ENCODE data around the gene NLRP2B.
"Not testable (repeated sequence)": the region's sequence is repeated elsewhere in the genome, so short reads cannot be mapped to it uniquely, and the experiment has no call there.

NLRP2B gene

DNA sequence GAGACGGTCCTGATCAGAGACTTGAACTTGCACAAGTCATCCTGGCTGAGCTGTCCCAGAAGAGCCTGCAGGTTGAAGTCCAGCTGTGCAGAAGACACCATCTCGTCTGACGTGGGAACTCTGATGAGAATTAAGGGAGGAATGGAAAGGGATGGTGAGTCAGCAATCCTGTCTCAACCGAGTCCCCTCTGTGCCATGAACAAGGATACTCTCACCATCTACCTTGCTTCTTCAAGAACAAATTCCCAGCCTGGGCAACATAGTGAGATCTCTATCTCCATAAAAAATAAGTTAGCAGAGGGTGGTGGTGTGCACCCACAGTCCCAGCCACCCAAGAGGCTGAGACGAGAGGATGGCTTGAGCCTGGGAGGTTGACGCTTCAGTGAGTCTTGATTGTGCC, at the start of gene NLRP2B:
TSS of gene NLRP2B (minus strand) at position 101 of the 400 bp plus-strand sequence.
- in situ Hi-C loops (cut with HindIII; ENCODE audit: low sequenced_read_pairs) = no loop called here
- TF ChIP-seq, protein P1, sequence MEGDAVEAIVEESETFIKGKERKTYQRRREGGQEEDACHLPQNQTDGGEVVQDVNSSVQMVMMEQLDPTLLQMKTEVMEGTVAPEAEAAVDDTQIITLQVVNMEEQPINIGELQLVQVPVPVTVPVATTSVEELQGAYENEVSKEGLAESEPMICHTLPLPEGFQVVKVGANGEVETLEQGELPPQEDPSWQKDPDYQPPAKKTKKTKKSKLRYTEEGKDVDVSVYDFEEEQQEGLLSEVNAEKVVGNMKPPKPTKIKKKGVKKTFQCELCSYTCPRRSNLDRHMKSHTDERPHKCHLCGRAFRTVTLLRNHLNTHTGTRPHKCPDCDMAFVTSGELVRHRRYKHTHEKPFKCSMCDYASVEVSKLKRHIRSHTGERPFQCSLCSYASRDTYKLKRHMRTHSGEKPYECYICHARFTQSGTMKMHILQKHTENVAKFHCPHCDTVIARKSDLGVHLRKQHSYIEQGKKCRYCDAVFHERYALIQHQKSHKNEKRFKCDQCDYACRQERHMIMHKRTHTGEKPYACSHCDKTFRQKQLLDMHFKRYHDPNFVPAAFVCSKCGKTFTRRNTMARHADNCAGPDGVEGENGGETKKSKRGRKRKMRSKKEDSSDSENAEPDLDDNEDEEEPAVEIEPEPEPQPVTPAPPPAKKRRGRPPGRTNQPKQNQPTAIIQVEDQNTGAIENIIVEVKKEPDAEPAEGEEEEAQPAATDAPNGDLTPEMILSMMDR (IDR thresholded peaks at IDR 0.05; ENCODE audit: low read depth, low read length, missing control alignments) = no peak
- DNase-seq (ENCODE audit: low read depth) = no peak
- no peak within 1 kb of the TSS for H3K4me3 ChIP-seq (ENCODE audit: low read depth, low read length)

DNA sequence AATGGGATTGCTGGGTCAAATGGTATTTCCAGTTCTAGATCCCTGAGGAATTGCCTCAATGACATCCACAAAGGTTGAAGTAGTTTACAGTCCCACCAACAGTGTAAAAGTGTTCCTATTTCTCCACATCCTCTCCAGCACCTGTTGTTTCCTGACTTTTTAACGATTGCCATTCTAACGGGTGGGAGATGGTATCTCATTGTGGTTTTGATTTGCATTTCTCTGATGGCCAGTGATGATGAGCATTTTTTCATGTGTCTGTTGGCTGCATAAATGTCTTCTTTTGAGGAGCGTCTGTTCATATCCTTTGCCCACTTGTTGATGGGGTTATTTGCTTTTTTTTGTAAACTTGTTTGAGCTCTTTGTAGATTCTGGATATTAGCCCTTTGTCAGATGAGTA, 45.9 kb upstream of the NLRP2B start:
- H3K4me3 ChIP-seq (ENCODE audit: low read depth, low read length); DNase-seq (ENCODE audit: low read depth); in situ Hi-C loops (cut with HindIII; ENCODE audit: low sequenced_read_pairs): not testable (repeated sequence)

DNA sequence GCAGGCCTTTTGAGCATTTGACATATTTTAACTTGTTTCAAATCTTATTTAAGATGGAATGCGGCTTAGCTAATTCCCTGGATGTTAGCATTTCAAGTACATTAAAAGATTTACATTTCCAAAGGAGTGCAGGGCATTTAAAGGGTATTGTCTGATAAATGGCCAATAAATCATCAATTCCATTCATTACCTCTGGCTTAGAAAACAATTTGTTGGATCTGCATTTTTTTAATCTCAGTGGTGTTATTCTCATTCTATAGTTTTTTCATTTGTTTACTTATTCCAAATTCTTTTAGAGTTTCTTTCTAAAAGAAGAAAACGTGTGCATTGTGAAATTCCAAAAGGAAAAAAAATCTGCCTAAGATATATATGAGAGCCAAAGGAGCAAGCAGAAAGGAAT, 1.3 kb upstream of the NLRP2B start:
- TF ChIP-seq, protein P1 (IDR thresholded peaks at IDR 0.05; ENCODE audit: low read depth, low read length, missing control alignments) = no peak
- DNase-seq (ENCODE audit: low read depth) = no peak
- no peak overlapping the region for H3K4me3 ChIP-seq (ENCODE audit: low read depth, low read length)
- in situ Hi-C loops (cut with HindIII; ENCODE audit: low sequenced_read_pairs) = no loop called here

DNA sequence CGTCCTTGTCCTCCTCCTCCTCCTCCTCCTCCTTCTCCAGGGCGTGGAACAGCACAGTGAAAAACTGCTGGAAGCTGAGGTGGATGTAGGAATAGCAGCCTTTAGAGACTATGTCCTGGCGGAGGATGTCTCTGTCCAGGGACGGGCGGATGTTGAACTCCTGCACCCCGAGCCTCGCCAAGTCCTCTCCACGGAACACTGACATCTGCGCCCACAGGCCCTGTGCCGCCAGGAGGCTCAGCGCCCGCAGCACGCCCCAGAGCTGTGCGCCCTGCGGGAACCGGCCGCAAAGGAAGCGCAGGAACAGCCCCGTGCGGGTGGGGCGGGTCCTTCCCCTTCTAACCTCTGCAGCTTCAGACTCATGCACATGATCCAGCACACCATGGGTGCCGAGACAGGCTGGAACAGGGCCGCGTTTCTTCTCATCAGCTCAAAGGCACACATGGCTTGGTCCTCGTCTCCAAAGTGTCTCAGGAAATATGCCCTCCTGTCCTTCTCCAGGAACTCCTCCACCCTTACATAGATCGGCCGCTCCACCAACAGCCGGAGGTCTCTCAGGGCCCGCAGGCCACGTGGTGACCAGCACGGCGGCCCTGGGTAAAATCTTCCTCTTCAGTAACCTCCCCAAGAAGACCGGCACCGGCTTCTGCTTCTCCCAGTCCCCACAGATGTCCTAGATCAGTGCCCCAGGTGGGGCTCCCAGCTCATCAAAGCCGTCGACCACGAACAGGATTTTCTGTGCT, 1.2 kb downstream of the NLRP2B start:
- in situ Hi-C loops (cut with HindIII; ENCODE audit: low sequenced_read_pairs) = no loop called here
- no peak overlapping the region for H3K4me3 ChIP-seq (ENCODE audit: low read depth, low read length)
- DNase-seq (ENCODE audit: low read depth) = no peak
- TF ChIP-seq, protein P1 (IDR thresholded peaks at IDR 0.05; ENCODE audit: low read depth, low read length, missing control alignments) = no peak

DNA sequence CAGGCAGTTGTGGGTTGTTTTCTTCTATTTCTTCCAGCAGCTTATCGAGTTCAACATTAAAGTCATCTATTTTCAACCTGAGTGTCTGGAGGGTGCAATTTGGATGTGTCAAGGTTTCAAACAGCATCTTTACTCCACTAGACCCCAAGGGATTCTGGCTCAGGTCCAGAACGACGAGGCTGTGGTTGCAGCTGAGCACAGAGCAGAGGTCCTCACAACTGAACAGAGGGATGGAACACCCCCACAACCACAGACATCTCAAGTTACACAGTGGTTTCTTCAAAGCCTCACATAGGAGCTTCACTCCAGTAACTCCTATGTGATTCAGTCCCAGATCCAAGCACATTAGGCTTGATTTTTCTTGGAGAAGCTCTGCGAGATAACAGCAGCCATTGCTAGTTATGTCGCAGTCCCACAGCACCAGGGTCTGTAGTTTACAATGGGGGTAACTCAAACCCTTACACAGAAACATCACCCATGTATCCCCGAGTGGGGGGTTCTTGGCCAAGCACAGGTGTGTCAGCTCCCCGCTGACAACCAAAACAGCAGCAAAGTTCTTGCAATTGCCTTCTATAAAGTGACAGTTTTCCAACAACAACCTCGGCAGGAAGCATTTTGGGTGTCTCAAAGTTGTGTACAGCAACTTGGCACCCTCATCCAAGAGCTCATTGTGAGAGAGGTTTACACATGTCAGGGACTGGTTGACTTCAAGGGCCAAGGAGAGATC, 2.8 kb downstream of the NLRP2B start:
- H3K4me3 ChIP-seq (ENCODE audit: low read depth, low read length) = no peak overlapping the region
- in situ Hi-C loops (cut with HindIII; ENCODE audit: low sequenced_read_pairs) = no loop called here
- TF ChIP-seq, protein P1 (IDR thresholded peaks at IDR 0.05; ENCODE audit: low read depth, low read length, missing control alignments) = no peak
- DNase-seq (ENCODE audit: low read depth) = no peak

DNA sequence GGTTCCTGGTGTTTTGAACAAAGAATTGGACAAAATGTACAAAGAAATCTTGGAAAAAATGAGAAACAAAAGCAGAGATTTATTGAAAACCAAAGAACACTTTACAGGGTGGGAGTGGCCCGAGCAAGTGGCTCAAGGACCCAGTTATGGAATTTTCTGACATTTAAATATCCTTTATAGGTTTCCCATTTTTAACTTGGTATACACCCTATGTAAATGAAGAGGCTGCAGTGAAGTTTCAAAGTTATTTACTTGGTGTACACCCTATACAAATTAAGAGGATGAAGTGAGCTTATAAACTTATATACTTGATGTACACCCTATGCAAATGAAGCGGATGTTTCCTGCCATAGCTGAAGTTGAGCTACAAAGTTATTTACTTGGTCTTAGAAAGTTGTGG, 4.7 kb downstream of the NLRP2B start:
- H3K4me3 ChIP-seq (ENCODE audit: low read depth, low read length) = no peak overlapping the region
- in situ Hi-C loops (cut with HindIII; ENCODE audit: low sequenced_read_pairs) = no loop called here
- TF ChIP-seq, protein P1 (IDR thresholded peaks at IDR 0.05; ENCODE audit: low read depth, low read length, missing control alignments) = no peak

DNA sequence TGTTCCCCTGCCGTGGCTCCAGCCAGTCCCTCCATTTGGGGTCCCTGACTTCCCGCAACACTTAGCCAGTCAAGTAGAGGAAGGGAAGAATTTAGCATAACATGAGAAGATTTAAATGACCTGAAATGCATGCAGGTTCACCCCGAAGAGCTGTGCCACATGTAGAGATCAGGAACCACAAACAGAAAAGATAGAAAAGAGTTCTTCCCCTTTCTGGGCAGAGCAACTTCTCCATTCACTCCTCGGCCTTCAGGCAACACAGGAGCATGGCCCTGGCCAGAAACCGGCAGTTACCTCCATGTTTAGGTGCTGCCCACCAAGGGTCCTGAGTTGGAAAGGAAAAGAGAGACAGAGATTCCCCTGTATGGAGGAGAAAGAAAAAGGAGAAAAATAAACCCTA, 5.2 kb downstream of the NLRP2B start:
- no peak overlapping the region for H3K4me3 ChIP-seq (ENCODE audit: low read depth, low read length)
- TF ChIP-seq, protein P1 (IDR thresholded peaks at IDR 0.05; ENCODE audit: low read depth, low read length, missing control alignments) = no peak
- DNase-seq (ENCODE audit: low read depth) = no peak
- in situ Hi-C loops (cut with HindIII; ENCODE audit: low sequenced_read_pairs) = no loop called here

More for the DNA sequence above, 4.7 kb downstream of the NLRP2B start:
- DNase-seq (ENCODE audit: low read depth) = no peak

All from astrocyte of the cerebellum (primary cell).